Peyer's patch (tissue), 4 donors: Measurements from ENCODE around the gene S100A12.

Source experiments
- CTCF ChIP-seq, 6 experiments: fragments of 450-650 bp in 4 of 6; fragments of 200-600 bp in 2 of 6; sonication (generic) in 1 of 6; IDR thresholded peaks; one replicate each; pipeline ENCODE4 v1.5.1; 2017 to 2019; ENCODE audit warnings: antibody characterized with exemption in 6 of 6, mild to moderate bottlenecking in 3 of 6, moderate library complexity in 1 of 6
- POLR2A ChIP-seq, 2 donors: fragments of 450-650 bp; IDR thresholded peaks; one replicate each; pipeline ENCODE4 v1.5.1; 2017; ENCODE audit warnings: antibody characterized with exemption in 2 of 2, mild to moderate bottlenecking in 2 of 2, moderate library complexity in 2 of 2

DNA sequence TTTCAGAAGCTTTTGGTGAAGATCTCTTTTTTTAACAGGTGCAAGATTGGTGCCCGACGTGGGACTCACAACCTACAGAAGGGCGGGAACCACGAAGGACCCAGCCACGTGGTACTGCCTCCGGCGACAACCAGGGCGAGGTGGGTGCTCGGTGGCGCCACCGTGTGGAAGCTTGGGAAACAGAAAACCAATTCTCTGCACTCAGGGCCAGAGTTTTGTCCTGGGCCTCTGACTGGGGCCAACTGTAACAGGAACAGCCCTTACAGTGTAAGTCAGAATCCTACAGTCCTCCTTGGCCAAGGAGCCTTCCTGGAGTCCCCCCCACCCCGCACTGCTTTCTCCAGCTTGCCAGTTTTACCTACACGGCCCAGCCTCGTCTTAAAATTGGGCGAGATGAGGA, 29.3 kb upstream of the S100A12 start:
- TF ChIP-seq POLR2A (IDR thresholded peaks at IDR 0.05) (no peak), CTCF (IDR thresholded peaks at IDR 0.05) (peak in 5 of 6 experiments; percentile 24 to 50 (median 38))
